NB4 (cell line): ENCODE data around the gene RASGEF1B.

Experiments
- TF ChIP-seq, protein P1 (sequence below): IDR thresholded peaks from one replicate; pipeline ENCODE4 v1.5.1; 2012; ENCODE audit warnings: low read depth, low read length
- TF ChIP-seq, protein P2 (sequence below): IDR thresholded peaks from 2 replicates; pipeline ENCODE4 v1.6.1; 2011; ENCODE audit warnings: low read depth, low read length

DNA sequence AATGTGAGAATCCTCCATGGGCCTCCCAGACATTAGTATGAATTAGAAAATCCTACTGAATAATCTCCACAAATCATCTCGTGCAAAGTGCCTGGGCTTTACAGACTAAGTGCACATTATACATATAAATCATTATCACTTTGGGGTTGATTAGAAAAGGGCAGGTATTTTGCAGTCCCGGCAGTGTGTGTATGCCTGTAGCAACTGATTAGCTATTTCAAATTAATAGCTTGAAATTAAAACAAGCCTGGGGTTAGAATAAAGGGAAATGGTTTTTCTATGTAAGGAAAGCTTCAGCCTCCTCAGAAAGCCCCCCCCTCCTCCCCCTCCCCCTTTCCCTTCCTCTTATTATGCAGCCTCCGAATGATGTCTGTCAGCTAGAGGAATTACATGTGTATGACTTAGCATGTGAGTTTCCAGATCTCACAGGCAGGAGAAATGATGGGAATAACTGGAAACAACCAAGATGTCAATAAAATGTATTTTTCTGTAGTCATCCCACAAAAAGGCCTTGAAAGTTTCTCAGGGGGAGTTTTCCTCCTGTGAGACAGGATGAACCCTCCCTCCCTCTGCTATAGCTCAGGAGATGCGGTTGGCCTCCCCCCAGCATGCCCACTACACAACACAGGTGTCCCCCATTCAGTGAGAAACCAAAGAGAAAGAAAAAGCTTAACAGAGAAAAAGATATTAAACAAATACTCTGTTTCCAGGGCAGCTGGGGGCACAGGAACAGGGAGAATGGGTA, 41.2 kb upstream of the RASGEF1B start:
- TF ChIP-seq, protein P1, sequence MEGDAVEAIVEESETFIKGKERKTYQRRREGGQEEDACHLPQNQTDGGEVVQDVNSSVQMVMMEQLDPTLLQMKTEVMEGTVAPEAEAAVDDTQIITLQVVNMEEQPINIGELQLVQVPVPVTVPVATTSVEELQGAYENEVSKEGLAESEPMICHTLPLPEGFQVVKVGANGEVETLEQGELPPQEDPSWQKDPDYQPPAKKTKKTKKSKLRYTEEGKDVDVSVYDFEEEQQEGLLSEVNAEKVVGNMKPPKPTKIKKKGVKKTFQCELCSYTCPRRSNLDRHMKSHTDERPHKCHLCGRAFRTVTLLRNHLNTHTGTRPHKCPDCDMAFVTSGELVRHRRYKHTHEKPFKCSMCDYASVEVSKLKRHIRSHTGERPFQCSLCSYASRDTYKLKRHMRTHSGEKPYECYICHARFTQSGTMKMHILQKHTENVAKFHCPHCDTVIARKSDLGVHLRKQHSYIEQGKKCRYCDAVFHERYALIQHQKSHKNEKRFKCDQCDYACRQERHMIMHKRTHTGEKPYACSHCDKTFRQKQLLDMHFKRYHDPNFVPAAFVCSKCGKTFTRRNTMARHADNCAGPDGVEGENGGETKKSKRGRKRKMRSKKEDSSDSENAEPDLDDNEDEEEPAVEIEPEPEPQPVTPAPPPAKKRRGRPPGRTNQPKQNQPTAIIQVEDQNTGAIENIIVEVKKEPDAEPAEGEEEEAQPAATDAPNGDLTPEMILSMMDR, result no peak
- TF ChIP-seq, protein P2, sequence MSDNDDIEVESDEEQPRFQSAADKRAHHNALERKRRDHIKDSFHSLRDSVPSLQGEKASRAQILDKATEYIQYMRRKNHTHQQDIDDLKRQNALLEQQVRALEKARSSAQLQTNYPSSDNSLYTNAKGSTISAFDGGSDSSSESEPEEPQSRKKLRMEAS, result no peak
